HG02798 (cell line): ENCODE measurements around the gene METAP1.
"Not testable (repeated sequence)": the region's sequence is repeated elsewhere in the genome, so short reads cannot be mapped to it uniquely, and the experiment has no call there.

Experiments
- ATAC-seq: cut with Tn5 transposase; IDR thresholded peaks from one replicate; pipeline ENCODE4 v1.9.1; 2021; ENCODE audit warnings: mild to moderate bottlenecking; ENCODE audit not compliant: unreplicated experiment, poor library complexity

The METAP1 gene

DNA sequence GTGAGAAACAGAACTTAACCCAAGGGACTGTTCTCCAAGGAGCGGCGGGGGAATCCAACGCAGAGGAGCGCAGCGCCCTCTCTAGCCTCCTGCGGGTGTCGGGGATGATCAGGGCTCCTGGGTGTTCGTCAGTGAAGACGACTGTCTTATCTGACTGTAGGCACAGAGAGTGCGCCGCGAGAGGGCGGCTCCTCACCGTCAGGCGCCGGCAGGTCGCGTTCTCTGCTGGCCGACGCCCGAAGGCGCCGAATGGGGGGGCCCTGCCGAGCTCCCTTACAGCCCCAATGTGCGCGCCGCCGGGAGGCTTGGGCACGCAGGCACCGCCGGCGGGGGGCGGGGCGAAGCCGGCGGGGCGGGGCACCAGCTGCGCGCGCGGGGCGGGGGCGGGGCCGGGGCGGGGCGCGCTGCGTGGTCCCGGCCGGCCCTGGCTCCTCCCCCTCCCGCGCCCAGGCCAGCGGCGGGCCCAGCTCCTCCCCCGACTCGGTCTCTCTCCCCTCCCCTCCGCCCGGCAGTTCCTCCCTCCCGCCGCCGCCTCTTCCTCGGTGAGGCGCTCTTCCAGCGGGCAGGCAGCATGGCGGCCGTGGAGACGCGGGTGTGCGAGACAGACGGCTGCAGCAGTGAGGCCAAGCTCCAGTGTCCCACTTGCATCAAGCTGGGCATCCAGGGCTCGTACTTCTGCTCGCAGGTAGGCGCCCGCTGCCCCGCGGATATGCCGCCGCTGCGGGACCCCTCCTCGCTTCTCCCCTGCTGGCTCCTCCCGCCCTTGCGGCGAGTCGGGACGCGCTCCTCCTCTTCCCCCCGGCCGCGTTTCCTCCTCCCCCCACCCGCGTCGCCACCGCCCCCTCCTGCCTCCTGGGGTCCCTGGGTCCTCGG lies at the start of gene METAP1:
Gene METAP1 (plus strand): TSS at position 539 of the 873 bp plus-strand sequence. CDS start 33 bp downstream, at position 572.
- peak; percentile 95 for ATAC-seq

DNA sequence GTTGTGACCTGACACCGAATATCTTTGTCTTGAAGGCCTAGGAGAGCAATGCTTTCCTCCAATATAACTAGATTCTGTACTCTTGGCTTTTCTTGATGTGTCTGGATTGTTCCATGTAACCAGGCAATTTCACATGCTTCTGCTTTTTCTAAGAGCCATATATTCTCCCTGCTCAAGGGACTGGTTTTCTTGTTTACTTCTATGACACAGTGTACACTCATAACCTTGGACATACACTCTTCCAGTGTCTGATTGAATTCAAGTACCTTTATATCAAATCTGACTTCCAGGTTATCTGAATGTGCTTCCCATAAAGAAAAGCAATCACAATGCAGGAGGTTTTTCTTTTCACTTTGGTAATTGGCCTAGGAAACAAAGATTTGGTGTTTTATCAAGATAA lies 49.2 kb upstream of the METAP1 start:
- ATAC-seq, result no peak

DNA sequence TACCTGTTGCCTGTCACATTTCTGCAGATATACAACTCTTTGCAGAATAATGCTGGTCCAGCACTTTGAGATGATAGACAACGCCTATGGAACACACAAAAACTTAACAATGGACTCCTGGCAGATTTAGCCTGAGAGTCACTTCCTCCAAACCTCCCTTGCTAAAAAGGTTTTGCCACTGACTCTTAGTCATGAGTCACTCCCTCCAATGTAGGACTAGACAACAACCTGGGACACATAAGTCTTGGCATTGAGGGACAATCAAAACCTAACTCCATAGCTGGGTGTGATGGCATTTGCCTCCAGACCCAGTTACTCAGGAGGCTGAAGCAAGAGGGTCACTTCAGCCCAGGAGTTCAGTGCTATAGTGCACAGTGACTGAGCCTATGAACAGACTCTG lies 44.6 kb upstream of the METAP1 start:
- ATAC-seq, result no peak

DNA sequence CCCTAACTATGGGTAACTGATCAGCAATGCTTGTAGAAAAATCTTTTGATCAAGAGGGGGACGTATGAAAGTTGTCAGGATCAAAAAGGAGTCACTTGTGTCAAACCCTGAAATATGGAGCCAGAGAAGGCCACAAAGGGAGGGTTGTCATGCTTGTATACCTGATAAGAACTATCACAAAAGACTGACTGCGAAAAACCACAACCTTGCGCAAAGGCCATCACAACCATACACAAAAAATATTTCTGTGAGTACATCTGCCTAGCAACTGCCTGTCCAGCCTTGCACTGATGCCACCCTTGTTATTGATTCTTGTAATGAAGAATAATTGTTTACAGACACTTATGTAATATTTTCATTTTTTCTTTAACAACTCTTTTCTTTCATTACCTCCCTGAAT lies 43.8 kb upstream of the METAP1 start:
- ATAC-seq, result no peak

DNA sequence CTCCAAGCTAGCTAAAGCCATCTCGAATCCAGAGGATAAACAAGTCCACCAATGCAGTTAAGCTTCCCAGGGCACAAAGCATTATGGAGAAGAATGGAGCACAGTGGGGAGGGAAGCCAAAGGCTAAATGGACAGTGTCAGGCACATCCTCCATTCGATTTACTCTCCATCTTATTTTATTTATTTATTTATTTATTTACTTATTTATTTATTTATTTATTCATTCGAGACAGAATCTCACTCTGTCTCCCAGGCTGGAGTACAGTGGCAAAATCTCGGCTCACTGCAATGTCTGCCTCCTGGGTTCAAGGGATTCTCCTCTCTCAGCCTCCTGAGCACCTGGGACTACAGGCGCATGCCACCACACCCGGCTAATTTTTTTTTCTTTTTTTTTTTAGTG lies 40.3 kb upstream of the METAP1 start:
- ATAC-seq, result no peak

DNA sequence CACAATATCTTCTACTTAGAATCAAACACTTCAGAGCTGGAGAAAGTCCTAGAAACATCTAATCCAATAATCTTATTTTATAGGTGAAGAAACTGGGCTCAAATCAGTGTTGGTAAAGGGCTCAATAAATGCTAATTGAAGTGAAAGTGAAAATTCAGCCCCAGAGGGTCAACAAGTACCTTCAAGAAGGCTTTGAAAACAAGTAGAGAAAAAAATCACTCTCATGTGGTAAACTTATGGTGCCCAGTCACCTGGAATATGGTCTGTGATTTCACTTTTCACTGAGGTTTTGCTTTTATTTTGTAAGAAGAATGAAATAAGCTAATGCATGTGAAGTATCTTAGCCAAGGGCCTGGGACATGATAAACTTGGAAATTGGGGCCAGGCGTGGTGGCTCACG lies 37.5 kb upstream of the METAP1 start:
- ATAC-seq, result no peak

DNA sequence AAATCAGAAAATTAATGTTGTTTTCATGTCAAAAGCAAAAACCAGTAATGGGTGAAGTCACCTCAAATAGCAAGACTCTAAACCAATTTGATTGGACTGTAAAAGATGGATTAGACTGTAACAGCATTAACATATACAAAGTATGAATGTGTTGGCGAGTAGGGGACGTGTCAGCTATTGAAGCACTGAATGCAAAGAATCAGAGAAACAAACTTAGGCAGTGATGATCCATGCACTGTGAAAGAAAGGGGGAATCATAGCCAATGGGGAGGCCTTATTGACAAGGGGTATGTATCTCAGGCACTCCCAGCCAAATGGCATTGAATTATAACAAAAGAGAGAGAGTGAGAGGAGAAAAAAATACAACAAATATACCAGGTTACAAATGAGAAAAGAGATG lies 36.1 kb upstream of the METAP1 start:
- no peak for ATAC-seq

DNA sequence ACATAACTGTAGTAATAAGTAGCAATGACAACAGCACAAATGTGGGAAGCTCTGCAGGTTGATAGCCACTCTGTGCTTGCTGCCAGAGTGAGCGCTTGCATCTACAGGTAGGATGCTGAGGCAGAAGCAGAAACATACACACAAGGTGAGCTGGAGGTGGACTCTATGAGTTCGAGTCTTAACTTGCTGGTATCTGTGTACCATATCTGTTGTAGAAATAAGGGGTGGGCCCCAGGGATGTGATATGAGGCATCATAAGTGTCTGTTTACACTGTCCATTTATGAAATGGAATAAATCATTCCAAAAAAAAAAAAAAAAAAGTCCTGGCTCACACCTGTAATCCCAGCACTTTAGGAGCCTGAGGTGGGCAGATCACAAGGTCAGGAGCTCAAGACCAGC lies 33.8 kb upstream of the METAP1 start:
- no peak for ATAC-seq

DNA sequence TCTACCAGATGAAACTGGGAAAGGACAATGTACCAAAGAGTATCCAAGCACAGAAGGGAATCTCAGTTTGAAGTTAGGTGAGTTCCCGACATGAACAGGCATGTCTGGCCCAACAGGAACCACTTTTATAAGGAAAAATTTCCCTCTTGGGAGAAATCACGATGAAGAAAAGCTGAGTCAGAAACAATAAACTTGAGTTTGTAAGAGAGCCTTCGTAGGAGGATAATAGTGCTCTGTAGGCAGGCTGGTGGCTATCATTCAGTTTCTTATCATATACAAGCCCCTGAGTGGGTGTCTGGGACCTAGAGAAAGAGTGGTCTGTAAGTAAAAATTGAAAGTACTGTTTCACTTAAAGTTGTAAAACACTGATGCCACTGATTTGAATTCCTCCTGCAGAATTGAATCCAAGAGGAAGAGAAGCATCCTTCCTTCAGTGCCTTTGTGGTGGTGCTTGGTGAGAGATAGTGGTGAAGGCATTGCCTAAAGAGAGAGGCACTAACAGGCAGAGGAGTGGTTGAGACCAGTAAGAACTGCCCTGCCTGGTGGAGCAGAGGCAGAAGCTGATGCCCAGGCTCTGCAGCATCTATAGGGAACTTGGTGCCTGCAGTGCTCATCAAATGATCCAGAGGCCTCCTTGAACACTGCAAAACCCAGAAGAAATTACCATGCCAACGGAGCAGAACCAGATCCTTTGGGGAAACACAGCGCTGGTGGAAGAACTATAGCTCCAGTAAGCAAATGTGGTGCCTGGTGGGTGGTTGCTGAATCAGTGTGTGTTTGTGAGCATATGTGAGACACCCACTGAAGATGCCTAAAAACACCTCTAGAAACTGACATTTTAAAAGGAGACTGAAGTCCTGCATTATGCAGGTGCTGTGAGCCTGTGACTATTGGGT lies 31.7 kb upstream of the METAP1 start:
- ATAC-seq, result no peak

DNA sequence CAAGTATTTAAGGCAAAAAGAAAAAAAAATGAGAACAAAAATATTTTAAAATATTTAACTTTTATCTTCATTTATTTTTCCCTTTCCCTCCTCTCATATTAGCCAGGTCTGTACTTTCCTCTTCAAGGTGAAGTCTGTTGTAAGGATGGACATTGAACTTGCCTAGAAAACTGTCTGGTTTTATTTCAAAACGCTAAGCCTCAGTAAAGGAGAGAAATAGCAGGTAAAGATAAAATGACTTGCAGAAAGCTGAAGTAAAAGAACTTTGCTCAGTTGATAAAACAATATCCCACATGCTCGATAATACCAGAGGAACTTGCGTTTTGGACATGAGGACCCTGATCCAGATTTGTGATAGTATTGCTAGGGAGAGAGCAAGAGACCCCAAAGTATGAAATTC lies 28.6 kb upstream of the METAP1 start:
- no peak for ATAC-seq

DNA sequence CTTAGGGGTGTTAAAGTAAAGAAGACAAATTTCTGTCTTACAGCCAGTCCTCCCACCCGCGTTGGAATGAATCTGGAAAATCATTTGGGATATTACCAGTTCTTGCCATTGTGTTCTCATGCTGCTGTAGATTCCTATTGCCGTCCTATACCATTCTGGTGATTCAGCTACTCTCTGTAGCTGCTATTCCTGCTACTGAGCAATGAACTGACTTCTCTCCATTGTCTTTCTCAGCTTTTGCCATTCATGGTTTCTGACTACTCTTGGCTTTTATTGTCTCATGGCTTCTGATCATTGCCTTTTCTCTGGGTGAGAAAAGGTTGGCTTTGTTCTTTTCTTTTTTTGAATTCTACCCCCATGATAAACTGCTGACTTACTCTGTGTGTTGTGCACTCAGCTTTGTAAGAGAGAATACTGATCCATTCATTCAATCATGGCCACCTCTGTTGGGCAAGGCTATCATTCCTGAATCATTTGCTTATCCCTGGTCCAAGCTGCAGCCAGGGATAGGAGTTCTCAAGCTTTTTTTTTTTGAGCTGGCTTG lies 27.7 kb upstream of the METAP1 start:
- ATAC-seq, result no peak

DNA sequence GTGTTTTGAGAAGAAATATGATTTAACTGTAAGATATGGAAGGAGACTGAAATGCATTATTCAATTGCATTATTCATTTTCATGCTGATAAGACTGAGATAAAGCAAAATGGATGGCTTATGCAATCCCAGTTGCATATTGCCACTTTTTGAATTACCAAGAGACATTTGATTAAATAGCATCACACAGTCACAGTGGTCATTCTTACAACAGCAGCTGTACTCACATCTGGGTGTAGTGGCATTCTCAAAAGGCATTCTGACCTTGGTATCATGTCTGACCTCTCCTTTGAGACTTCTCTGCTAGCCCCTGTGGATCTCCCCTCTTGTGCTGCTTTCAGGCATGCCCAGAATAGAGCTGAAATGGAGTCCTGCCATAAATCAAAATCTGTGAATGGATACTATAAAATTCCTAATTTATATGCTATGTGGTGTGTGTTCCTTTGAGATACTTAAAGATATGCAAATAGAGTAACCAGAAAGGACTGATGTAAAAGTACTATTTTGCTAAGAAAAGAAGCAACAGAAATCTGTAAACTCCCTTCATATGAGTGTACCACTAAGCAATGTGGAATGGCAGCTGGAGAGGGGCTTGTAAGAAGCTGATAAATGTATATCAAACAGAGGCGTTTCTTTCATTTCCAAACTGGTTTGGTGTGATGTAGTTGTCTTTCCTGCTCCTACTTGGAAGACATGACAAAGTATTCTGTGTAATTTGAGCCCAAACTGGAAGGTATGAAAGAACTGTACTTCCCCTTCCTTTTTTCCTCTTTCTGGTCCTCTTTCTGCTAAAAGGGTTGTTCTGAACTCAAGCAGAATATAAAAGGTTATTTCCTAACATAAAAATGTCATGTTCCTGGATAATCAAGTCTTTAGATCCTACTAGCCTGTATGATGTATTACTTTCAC lies 25.4 kb upstream of the METAP1 start:
- no peak for ATAC-seq

DNA sequence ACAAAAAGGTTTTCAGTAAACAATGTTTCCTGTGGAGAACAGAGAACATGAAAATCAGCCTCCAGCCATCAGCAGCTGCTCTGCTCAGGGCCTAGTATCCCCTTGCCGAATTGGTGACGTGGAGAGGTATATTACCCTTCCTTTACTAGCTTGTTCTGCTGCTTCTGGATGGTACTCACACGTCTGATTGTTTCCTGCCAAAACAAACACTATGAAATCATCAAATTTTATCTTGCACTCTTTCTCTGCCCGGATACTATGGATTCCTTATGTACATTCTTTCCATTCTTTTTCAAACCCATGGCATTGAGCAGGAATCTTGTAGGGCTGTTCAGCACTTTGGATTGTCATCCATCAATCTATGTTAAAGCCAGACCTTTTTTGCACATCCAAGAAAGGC lies 18.8 kb upstream of the METAP1 start:
- no peak for ATAC-seq

DNA sequence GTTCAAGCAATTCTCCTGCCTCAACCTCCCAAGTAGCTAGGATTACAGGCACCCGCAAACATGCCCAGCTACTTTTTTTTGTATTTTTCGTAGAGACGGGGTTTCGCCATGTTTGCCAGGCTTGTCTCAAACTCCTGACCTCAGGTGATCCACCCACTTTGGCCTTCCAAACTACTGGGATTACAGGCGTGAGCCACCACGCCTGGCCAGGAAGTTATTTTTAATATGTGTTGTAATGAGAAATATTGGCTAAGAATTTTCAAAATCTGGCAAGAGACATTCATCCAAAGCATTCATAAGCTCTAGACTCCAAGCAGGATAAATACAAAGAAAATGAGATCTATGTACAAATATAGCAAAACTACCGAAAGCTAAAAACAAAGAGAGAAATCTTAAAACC lies 18.0 kb upstream of the METAP1 start:
- ATAC-seq, result no peak

DNA sequence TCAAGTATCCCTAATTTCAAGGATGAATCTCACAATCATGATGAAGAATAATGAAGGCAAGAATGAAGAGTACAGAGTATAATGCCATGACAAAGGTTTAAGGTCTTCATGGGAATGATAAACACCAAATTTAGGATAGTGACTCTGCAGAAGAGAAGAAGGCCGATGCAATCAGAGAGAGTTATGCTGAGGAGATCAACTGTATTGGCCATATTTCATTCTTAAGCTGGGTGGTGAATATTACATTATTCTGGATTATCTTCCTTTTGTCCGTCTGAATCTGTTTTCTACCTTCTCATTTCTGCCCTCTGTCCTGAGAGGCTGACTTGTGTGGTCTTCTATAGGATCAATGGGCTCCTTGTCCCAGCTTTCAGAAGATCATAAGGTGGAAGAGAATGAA lies 7.8 kb upstream of the METAP1 start:
- no peak for ATAC-seq

DNA sequence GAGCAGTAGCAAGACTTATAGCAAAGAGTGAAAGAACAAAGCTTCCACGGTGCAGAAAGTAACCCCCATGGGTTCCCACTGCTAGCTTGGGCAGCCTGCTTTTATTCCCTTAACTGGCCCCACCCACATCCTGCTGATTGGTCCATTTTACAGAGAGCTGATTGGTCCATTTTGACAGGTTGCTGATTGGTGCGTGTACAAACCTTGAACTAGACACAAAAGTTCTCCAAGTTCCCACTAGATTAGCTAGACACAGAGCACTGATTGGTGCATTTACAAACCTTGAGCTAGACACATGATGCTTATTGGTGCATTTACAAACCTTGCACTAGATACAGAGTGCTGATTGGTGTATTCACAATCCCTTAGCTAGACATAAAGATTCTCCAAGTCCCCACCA lies 2.7 kb upstream of the METAP1 start:
- ATAC-seq, result not testable (repeated sequence)

DNA sequence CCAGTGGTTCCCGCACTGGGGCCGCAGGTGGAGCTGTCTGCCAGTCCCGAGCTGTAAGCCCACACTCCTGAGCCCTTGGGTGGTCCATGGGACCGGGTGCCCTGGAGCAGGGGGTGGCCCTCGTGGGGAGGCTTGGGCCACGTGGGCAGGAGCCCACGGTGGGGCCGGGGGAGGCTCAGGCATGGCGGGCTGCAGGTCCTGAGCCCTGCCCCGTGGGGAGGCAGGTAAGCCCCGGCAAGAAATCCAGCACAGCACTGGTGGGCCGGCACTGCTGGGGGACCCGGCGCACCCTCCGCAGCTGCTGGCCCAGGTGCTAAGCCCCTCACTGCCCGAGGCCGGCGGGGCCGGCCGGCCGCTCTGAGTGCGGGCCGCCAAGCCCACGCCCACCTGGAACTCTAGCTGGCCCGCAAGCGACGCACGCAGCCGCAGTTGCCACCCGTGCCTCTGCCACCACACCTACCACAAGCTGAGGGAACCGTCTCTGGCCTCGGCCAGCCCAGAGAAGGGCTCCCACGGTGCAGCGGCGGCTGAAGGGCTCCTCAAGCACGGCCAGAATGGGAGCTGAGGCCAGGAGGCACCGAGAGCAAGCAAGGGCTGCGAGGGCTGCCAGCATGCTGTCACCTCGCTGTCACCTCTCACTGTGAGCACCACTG lies 2.0 kb upstream of the METAP1 start:
- ATAC-seq, result no peak

DNA sequence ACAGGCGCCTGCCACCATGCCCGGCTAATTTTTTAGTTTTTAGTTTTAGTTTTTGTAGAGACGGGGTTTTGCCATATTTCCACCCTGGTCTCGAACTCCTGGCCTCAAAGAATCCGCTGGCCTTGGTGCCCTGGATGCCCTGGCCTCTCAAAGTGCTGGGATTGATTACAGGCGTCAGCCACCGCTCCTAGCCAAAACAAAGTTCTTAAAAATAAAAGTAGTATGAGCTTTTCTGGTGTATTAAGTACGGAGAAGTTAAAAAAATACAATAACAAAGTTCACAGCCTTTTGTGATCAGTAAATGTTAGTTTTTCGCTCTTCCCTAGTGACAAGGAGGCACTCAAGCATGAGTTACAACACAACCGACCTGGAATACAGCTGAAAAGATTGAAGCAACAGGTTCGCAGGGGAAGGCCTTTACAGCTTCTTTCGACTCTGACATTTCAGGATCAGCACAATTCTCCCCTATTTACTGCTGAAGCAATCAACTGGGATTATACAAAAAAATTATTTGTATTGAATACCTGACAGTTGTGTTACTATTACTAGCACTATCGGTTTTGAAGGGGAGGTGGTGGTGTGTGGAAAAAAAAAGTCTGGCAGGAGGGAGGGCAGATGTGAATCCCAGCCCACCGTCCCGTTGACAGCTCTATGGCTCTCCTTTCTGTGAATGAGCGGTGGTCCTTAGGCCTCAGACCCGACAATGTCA lies 893 bp upstream of the METAP1 start:
- ATAC-seq, result no peak
